SK-N-SH (cell line): ENCODE results near the gene TRIM7. TPM values are rescaled to one million over a fixed set of nuclear protein-coding genes. Genes with fewer than 3 reads are reported as not detected.
A peak's percentile ranks its signal among the peaks of the same experiment; 100 is the strongest.

Source experiments
- CTCF ChIA-PET: fragments of 300-600, 350-600 bp; formaldehyde crosslinking; extraction: SDS; loops from one replicate; lab custom pipeline; 2021; lab: Yijun Ruan, JAX
- POLR2A ChIA-PET: fragments of 350-600 bp; sonication (Branson Sonifier 250); formaldehyde crosslinking; extraction: SDS; loops from one replicate; lab custom pipeline; 2020; ENCODE audit warnings: antibody characterized with exemption, inconsistent platforms; lab: Yijun Ruan, JAX
- DNase-seq: peaks from one replicate; pipeline ENCODE4 v3.0.0; 2012
- H2AFZ ChIP-seq: fragments of 200-600 bp; sonication (generic); 2 replicates; pipeline ENCODE4 v1.8.1; 2016; ENCODE audit warnings: antibody characterized with exemption, mild to moderate bottlenecking, low read depth
- H3F3A ChIP-seq: fragments of 200-600 bp; sonication (generic); replicated peaks from 2 replicates; pipeline ENCODE3; 2016; ENCODE audit warnings: antibody characterized with exemption, mild to moderate bottlenecking; ENCODE audit not compliant: insufficient read depth
- H3K27ac ChIP-seq, 2 experiments: fragments of 200-500 bp in 1 of 2; fragments of 200-600 bp in 1 of 2; sonication (Bioruptor generic) in 1 of 2; sonication (generic), shearing (Covaris generic) in 1 of 2; 2 replicates each; pipeline versions ENCODE4 v1.5.1 to v1.6.1; 2014 to 2016; ENCODE audit warnings: low read depth in 2 of 2, inconsistent platforms in 1 of 2, low read length in 1 of 2, mild to moderate bottlenecking in 1 of 2, mixed read lengths in 1 of 2
- H3K27me3 ChIP-seq: fragments of 200-600 bp; sonication (generic), shearing (Covaris generic); 2 replicates; pipeline ENCODE4 v1.6.1; 2016; ENCODE audit warnings: mixed run types; ENCODE audit not compliant: insufficient read depth
- H3K36me3 ChIP-seq, 2 experiments: fragments of 200-500 bp in 1 of 2; fragments of 200-600 bp in 1 of 2; sonication (Bioruptor generic) in 1 of 2; sonication (generic) in 1 of 2; replicated peaks in 1 of 2; 2 replicates each; pipeline versions ENCODE3 to v1.5.1; 2014 to 2016; ENCODE audit warnings: low read length in 1 of 2, mild to moderate bottlenecking in 1 of 2; ENCODE audit not compliant: insufficient read depth in 2 of 2, control insufficient read depth in 1 of 2
- H3K4me1 ChIP-seq, 2 experiments: fragments of 200-500 bp in 1 of 2; fragments of 200-600 bp in 1 of 2; sonication (Bioruptor generic) in 1 of 2; sonication (generic), shearing (Covaris generic) in 1 of 2; 2 replicates each; pipeline versions ENCODE4 v1.5.1 to v1.6.1; 2014 to 2016; ENCODE audit warnings: low read depth in 1 of 2, low read length in 1 of 2, mixed run types in 1 of 2; ENCODE audit not compliant: insufficient read depth in 2 of 2, control insufficient read depth in 1 of 2
- H3K4me2 ChIP-seq: fragments of 200-600 bp; sonication (generic), shearing (Covaris generic); 2 replicates; pipeline ENCODE4 v1.6.1; 2017; ENCODE audit warnings: mixed run types
- H3K4me3 ChIP-seq, 2 experiments: fragments of 200-500 bp in 1 of 2; fragments of 200-600 bp in 1 of 2; sonication (Bioruptor generic) in 1 of 2; sonication (generic), shearing (Covaris generic) in 1 of 2; 2 replicates each; pipeline versions ENCODE4 v1.5.1 to v1.8.1; 2014 to 2016; ENCODE audit warnings: low read depth in 2 of 2, inconsistent platforms in 1 of 2, low read length in 1 of 2, mild to moderate bottlenecking in 1 of 2, mixed read lengths in 1 of 2, moderate library complexity in 1 of 2
- H3K79me2 ChIP-seq: fragments of 200-600 bp; sonication (generic); 2 replicates; pipeline ENCODE4 v1.8.1; 2017; ENCODE audit warnings: mild to moderate bottlenecking; ENCODE audit not compliant: insufficient read depth
- H3K9ac ChIP-seq: fragments of 200-600 bp; sonication (generic); 2 replicates; pipeline ENCODE4 v1.6.1; 2017; ENCODE audit warnings: mixed run types
- H3K9me2 ChIP-seq: fragments of 200-600 bp; sonication (generic); 2 replicates; pipeline ENCODE4 v1.6.1; 2017; ENCODE audit warnings: mixed run types
- H3K9me3 ChIP-seq: fragments of 200-600 bp; sonication (generic); 2 replicates; pipeline ENCODE4 v1.6.1; 2017; ENCODE audit warnings: mixed run types, mild to moderate bottlenecking, moderate library complexity
- H4K20me1 ChIP-seq: fragments of 200-600 bp; sonication (generic); 2 replicates; pipeline ENCODE4 v1.6.1; 2017; ENCODE audit warnings: mild to moderate bottlenecking, mixed run types; ENCODE audit not compliant: insufficient read depth
- CHD2 ChIP-seq: fragments of 150-350 bp; IDR thresholded peaks from 2 replicates; pipeline ENCODE4 v1.6.1; 2018; ENCODE audit warnings: low read length; ENCODE audit not compliant: partially characterized antibody
- EP300 ChIP-seq, 2 experiments: IDR thresholded peaks; 2 replicates each; pipeline versions ENCODE4 v1.4.0 to v1.6.1; 2012; ENCODE audit warnings: borderline replicate concordance in 1 of 2, low read depth in 1 of 2, low read length in 1 of 2
- EZH2phosphoT487 ChIP-seq: fragments of 200-600 bp; sonication (generic); IDR thresholded peaks from 2 replicates; pipeline ENCODE4 v1.6.1; 2017; ENCODE audit warnings: low read depth, mixed run types, mild to moderate bottlenecking, antibody characterized with exemption, moderate library complexity, borderline replicate concordance
- FOSL2 ChIP-seq: IDR thresholded peaks from 2 replicates; pipeline ENCODE4 v1.4.0; 2012; ENCODE audit warnings: low read depth, mild to moderate bottlenecking, moderate library complexity, borderline replicate concordance
- FOXM1 ChIP-seq: IDR thresholded peaks from 2 replicates; pipeline ENCODE4 v1.4.0; 2012; ENCODE audit warnings: low read depth, mild to moderate bottlenecking
- GATA2 ChIP-seq: sonication (generic); formaldehyde crosslinking; IDR thresholded peaks from 2 replicates; pipeline ENCODE4 v1.5.0; 2020; ENCODE audit warnings: mild to moderate bottlenecking, missing genetic modification reagents
- MXI1 ChIP-seq: IDR thresholded peaks from 2 replicates; pipeline ENCODE4 v1.6.1; 2012; ENCODE audit warnings: mild to moderate bottlenecking, low read depth, low read length, improper control_type of control experiment
- NFIC ChIP-seq: IDR thresholded peaks from 2 replicates; pipeline ENCODE4 v1.4.0; 2012; ENCODE audit warnings: borderline replicate concordance
- NRF1 ChIP-seq: IDR thresholded peaks from 2 replicates; pipeline ENCODE4 v1.6.1; 2012; ENCODE audit warnings: low read depth, mild to moderate bottlenecking, low read length
- TCF12 ChIP-seq: IDR thresholded peaks from 2 replicates; pipeline ENCODE4 v1.4.0; 2012
- YY1 ChIP-seq: IDR thresholded peaks from 2 replicates; pipeline ENCODE4 v1.4.0; 2012; ENCODE audit warnings: low read depth, mild to moderate bottlenecking
- WGBS: methylation state at CpG from one replicate; pipeline ENCODE4 v1.1.6; 2017; ENCODE audit warnings: low lambda C conversion rate; 5-methylcytosine and 5-hydroxymethylcytosine counted together
- polyA plus RNA-seq, 3 experiments: library from polyadenylated mRNA; depleted of rRNA; stranded (reverse); fragments of >200 nt; gene quantifications; 2 replicates each; pipeline ENCODE4 v1.2.3, GENCODE V29; 2012
- TF ChIP-seq, protein P1 (sequence below): IDR thresholded peaks from 2 replicates; pipeline ENCODE4; 2012
- TF ChIP-seq, protein P2 (sequence below): IDR thresholded peaks from 2 replicates; pipeline ENCODE4 v1.4.0; 2012; ENCODE audit warnings: low read depth, borderline replicate concordance
- TF ChIP-seq, protein P3 (sequence below): IDR thresholded peaks from 2 replicates; pipeline ENCODE4 v1.6.1; 2012; ENCODE audit warnings: mild to moderate bottlenecking, low read depth, low read length, moderate library complexity
- TF ChIP-seq, protein P4 (sequence below): IDR thresholded peaks from 2 replicates; pipeline ENCODE4 v1.4.0; 2012; ENCODE audit warnings: low read depth
- TF ChIP-seq, protein P5 (sequence below): fragments of 150-350 bp; IDR thresholded peaks from 2 replicates; pipeline ENCODE4 v1.6.1; 2017; ENCODE audit warnings: antibody characterized with exemption, low read length, low read depth, borderline replicate concordance

TRIM7 gene
- polyA plus RNA-seq, 1 of the 3 experiments (the other 2 are of a cell fraction) = 3.5 TPM

DNA sequence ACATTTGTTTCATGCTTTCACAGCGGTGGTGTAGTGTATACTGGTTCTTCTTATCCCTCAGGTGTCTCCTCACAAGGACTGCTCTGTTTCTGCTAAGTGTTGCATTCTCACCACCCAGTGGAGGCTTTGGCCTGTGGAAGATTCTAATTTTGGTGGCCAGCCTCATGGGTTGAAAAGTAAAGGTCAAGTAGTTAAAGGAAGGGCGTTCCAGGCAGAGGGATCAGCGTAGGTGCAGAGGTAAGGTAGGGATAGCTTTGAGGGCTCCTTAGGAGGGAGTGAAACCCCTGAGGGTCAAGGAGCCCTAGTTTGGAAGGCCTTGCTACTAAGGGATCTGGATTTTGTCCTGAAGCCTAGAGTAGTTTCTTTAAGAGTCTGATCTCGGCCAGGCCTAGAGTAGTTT, 43.3 kb upstream of the TRIM7 start:
- H3K9me2 ChIP-seq = no peaks in the 10 kb centered on the region
- H3K27ac ChIP-seq = peak overlapping the region; percentile 48 to 95; a peak in 1 of 4 replicates
- peaks cover 11 to 30% of the 10 kb centered on the region in 2 experiments; a peak in 3 of 4 replicates for H3K4me1 ChIP-seq
- WGBS = 50% methylated on average over 4 of the region's 4 CpGs
- CTCF ChIA-PET = interaction anchor here (0.6 to 1.5 kb wide), 4 partner anchors 12 to 57 kb away, joined by 3 read pairs; no protein-coding TSS in a partner anchor
- H3K36me3 ChIP-seq = peaks cover 12 to 31% of the 10 kb centered on the region in 2 experiments
- peak overlapping the region; percentile 96 for H3K4me2 ChIP-seq
- H3F3A ChIP-seq = peaks cover 25% of the 10 kb centered on the region
- H3K79me2 ChIP-seq = peaks cover 81% of the 10 kb centered on the region
- no peak for DNase-seq
- H2AFZ ChIP-seq = no peak overlapping the region
- H3K9ac ChIP-seq = peak overlapping the region; percentile 98
- no peaks in the 10 kb centered on the region for H3K27me3 ChIP-seq
- POLR2A ChIA-PET = no interaction called here
- H3K4me3 ChIP-seq = peak overlapping the region; percentile 85 to 89
- H4K20me1 ChIP-seq = peaks cover 52% of the 10 kb centered on the region
- no peak for TF ChIP-seq FOXM1
- no peak for TF ChIP-seq CHD2
- no peak for TF ChIP-seq YY1
- TF ChIP-seq, protein P1, sequence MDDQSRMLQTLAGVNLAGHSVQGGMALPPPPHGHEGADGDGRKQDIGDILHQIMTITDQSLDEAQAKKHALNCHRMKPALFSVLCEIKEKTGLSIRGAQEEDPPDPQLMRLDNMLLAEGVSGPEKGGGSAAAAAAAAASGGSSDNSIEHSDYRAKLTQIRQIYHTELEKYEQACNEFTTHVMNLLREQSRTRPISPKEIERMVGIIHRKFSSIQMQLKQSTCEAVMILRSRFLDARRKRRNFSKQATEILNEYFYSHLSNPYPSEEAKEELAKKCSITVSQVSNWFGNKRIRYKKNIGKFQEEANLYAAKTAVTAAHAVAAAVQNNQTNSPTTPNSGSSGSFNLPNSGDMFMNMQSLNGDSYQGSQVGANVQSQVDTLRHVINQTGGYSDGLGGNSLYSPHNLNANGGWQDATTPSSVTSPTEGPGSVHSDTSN = no peak
- TF ChIP-seq EP300 (IDR thresholded peaks at IDR 0.05; ENCODE audit: borderline replicate concordance in 1 of 2, low read depth in 1 of 2, low read length in 1 of 2) = no peak
- no peak for TF ChIP-seq FOSL2
- no peak for TF ChIP-seq NFIC
- H3K9me3 ChIP-seq = no peaks in the 10 kb centered on the region

DNA sequence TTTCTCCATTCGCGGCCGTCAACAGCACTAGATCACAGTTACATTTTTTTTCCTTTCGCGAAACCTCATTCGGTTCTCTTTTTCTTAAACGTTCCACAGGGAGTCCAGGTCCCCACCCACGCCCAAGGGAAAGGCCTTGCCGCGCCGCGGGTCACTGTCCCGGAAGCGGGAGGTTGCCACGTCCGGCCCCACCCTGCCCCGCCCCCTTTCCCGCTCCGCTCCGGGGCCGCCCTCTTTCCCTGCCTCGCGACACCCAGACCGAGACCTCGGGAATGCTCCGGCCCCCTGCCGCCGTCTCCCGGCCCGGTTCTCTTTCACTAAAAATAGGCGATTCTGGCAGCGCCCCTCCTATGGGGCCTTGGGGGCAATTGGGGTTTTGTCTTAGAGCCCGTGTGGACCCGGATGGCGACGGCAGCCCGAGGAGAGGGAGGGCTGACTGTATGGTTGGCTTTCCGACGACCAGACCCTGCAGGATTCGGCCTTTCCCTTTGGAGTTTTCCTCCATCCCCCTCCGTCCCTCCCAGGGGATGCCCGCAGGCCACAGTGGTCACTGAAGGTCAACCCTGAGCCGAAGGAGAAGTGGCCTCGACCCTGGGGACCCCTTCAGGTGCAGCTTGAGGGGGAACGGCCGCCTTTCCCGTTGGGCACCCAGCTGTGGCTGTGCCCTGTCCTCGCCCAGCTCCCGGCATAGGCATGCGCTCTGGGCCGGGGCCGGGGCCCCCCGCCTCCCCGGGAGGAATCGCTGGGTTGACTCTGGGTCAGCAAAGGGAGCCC, 41.5 kb upstream of the TRIM7 start:
- POLR2A ChIA-PET = interaction anchor here (1.0 to 2.1 kb wide), 4 partner anchors 12 to 35 kb away, joined by 4 to 9 read pairs (median 6); no protein-coding TSS in a partner anchor
- CTCF ChIA-PET = interaction anchor here (0.7 to 1.8 kb wide), 2 partner anchors 57 to 63 kb away, joined by 3 to 4 read pairs; no protein-coding TSS in a partner anchor
- peaks cover 36% of the 10 kb centered on the region for H3F3A ChIP-seq
- 0% methylated on average over 22 of the region's 55 CpGs for WGBS
- peaks cover 52% of the 10 kb centered on the region for H4K20me1 ChIP-seq
- H3K79me2 ChIP-seq = peaks cover 81% of the 10 kb centered on the region
- H3K36me3 ChIP-seq = peaks cover 10 to 33% of the 10 kb centered on the region in 2 experiments
- peak overlapping the region; percentile 64 for H2AFZ ChIP-seq
- H3K9me3 ChIP-seq = no peaks in the 10 kb centered on the region
- H3K27ac ChIP-seq = peak overlapping the region; percentile 91 to 95
- no peaks in the 10 kb centered on the region for H3K9me2 ChIP-seq
- peak overlapping the region; percentile 85 to 89 for H3K4me3 ChIP-seq
- H3K4me1 ChIP-seq = peaks cover 18 to 35% of the 10 kb centered on the region in 2 experiments; a peak in 3 of 4 replicates
- no peaks in the 10 kb centered on the region for H3K27me3 ChIP-seq
- peak overlapping the region; percentile 96 for H3K4me2 ChIP-seq
- H3K9ac ChIP-seq = peak overlapping the region; percentile 98
- DNase-seq = peak; percentile 93
- TF ChIP-seq TCF12 (0 out of 2 replicates have a peak, but pooled peaks have one; percentile 9), GATA2 (no peak), NRF1 (peak; percentile 62), EZH2phosphoT487 (no peak), MXI1 (peak; percentile 75)
- TF ChIP-seq, protein P1 = 0 out of 2 replicates have a peak, but pooled peaks have one; percentile 13
- TF ChIP-seq, protein P2, sequence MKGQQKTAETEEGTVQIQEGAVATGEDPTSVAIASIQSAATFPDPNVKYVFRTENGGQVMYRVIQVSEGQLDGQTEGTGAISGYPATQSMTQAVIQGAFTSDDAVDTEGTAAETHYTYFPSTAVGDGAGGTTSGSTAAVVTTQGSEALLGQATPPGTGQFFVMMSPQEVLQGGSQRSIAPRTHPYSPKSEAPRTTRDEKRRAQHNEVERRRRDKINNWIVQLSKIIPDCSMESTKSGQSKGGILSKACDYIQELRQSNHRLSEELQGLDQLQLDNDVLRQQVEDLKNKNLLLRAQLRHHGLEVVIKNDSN = no peak
- TF ChIP-seq, protein P3, sequence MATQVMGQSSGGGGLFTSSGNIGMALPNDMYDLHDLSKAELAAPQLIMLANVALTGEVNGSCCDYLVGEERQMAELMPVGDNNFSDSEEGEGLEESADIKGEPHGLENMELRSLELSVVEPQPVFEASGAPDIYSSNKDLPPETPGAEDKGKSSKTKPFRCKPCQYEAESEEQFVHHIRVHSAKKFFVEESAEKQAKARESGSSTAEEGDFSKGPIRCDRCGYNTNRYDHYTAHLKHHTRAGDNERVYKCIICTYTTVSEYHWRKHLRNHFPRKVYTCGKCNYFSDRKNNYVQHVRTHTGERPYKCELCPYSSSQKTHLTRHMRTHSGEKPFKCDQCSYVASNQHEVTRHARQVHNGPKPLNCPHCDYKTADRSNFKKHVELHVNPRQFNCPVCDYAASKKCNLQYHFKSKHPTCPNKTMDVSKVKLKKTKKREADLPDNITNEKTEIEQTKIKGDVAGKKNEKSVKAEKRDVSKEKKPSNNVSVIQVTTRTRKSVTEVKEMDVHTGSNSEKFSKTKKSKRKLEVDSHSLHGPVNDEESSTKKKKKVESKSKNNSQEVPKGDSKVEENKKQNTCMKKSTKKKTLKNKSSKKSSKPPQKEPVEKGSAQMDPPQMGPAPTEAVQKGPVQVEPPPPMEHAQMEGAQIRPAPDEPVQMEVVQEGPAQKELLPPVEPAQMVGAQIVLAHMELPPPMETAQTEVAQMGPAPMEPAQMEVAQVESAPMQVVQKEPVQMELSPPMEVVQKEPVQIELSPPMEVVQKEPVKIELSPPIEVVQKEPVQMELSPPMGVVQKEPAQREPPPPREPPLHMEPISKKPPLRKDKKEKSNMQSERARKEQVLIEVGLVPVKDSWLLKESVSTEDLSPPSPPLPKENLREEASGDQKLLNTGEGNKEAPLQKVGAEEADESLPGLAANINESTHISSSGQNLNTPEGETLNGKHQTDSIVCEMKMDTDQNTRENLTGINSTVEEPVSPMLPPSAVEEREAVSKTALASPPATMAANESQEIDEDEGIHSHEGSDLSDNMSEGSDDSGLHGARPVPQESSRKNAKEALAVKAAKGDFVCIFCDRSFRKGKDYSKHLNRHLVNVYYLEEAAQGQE = 0 out of 2 replicates have a peak, but pooled peaks have one; percentile 6
- TF ChIP-seq, protein P4, sequence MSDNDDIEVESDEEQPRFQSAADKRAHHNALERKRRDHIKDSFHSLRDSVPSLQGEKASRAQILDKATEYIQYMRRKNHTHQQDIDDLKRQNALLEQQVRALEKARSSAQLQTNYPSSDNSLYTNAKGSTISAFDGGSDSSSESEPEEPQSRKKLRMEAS = peak; percentile 82
- TF ChIP-seq, protein P5, sequence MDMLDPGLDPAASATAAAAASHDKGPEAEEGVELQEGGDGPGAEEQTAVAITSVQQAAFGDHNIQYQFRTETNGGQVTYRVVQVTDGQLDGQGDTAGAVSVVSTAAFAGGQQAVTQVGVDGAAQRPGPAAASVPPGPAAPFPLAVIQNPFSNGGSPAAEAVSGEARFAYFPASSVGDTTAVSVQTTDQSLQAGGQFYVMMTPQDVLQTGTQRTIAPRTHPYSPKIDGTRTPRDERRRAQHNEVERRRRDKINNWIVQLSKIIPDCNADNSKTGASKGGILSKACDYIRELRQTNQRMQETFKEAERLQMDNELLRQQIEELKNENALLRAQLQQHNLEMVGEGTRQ = no peak
